ENCODE results near the gene GPR119.
"Not testable (repeated sequence)": the region's sequence is repeated elsewhere in the genome, so short reads cannot be mapped to it uniquely, and the experiment has no call there.

GPR119 gene

DNA sequence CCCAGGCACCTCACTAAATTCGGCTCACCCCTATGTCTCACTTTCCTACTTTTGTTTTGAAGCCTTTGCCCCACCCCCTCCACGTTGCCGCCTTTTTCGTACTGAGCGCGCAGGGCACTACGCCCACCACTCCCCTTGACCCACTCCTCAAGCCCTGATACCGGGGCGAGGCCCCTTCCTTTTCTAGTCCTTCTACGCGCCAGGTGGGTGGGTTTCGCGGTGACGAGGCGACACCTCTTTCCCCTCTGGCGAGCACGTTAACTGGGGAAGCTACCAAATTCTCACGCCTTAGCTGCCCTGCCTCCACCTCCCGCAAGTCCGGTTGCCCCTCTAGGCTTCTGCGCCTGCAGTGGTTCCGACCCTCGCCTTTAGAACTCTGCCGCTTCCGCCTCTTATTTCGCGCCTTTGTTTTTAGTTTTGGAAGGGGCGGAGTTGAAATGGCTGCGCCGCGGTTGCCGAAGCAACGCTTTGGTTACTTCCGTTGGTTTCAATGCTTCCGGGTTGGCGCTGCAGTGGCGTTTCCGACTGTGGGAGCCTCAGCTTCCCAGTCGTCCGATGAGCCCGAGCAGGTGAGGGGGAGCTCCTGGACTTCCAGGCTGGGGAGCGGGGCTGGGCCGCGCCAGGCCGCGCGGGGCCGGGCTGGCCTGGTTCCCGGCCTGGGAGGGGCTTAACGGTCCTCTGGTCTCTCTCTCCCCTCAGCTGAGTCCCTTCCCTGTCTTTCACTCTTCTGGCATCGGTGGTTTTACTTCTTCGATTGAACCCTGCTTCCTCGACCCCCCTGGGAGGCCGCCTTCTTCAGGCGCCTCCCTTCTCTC is 45.9 kb downstream of the GPR119 start, which contains the start of gene SLC25A14:
SLC25A14 (plus strand) TSS at position 512 of the 815 bp plus-strand sequence. CDS start 360 bp downstream, outside the sequence.
- TF ChIP-seq, protein P1, sequence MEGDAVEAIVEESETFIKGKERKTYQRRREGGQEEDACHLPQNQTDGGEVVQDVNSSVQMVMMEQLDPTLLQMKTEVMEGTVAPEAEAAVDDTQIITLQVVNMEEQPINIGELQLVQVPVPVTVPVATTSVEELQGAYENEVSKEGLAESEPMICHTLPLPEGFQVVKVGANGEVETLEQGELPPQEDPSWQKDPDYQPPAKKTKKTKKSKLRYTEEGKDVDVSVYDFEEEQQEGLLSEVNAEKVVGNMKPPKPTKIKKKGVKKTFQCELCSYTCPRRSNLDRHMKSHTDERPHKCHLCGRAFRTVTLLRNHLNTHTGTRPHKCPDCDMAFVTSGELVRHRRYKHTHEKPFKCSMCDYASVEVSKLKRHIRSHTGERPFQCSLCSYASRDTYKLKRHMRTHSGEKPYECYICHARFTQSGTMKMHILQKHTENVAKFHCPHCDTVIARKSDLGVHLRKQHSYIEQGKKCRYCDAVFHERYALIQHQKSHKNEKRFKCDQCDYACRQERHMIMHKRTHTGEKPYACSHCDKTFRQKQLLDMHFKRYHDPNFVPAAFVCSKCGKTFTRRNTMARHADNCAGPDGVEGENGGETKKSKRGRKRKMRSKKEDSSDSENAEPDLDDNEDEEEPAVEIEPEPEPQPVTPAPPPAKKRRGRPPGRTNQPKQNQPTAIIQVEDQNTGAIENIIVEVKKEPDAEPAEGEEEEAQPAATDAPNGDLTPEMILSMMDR (IDR thresholded peaks at IDR 0.05): no peak
- peak within 1 kb of the TSS; percentile 67 to 80 for H3K4me3 ChIP-seq (ENCODE audit: low read depth in 1 of 2, low read length in 1 of 2)

DNA sequence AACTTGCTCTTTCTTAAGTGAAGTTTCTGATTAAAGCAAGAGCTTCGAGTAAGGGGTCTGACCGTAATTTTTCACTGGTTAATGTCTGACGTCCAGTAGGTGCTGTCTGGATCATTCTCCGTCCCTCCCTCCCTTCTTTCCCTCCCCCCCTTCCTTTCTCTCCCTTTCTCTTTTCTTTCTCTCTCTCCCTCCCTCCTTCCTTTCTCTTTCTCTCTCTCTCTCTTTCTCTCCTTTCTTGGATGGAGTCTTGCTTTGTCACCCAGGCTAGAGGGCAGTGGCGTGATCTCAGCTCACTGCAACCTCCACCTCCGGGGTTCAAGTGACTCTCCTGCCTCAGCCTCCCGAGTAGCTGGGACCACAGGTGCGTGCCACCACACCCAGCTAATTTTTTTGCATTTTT is 46.6 kb downstream of the GPR119 start:
- H3K36me3 ChIP-seq, H3K27me3 ChIP-seq, H3K9me3 ChIP-seq, H3K27ac ChIP-seq: not testable (repeated sequence)
- Histone ChIP-seq H3K4me3 (ENCODE audit: low read depth in 1 of 2, low read length in 1 of 2) (peak overlapping the region in 1 of 2 experiments; percentile 67), H3K4me1 (ENCODE audit: control insufficient read depth in 1 of 2, insufficient read depth in 1 of 2, low read depth in 1 of 2, low read length in 1 of 2) (peaks cover 4 to 11% of the 10 kb centered on the region in 2 experiments)

More for the DNA sequence above, 45.9 kb downstream of the GPR119 start, which contains the start of gene SLC25A14:
- peaks cover 4 to 11% of the 10 kb centered on the region in 2 experiments for H3K4me1 ChIP-seq (ENCODE audit: control insufficient read depth in 1 of 2, insufficient read depth in 1 of 2, low read depth in 1 of 2, low read length in 1 of 2)
- peak within 1 kb of the TSS; percentile 69 for H3K27ac ChIP-seq
- no peaks in the 10 kb centered on the region for H3K27me3 ChIP-seq
- no peaks in the 10 kb centered on the region for H3K9me3 ChIP-seq
- no peaks in the 10 kb centered on the region for H3K36me3 ChIP-seq

DNA sequence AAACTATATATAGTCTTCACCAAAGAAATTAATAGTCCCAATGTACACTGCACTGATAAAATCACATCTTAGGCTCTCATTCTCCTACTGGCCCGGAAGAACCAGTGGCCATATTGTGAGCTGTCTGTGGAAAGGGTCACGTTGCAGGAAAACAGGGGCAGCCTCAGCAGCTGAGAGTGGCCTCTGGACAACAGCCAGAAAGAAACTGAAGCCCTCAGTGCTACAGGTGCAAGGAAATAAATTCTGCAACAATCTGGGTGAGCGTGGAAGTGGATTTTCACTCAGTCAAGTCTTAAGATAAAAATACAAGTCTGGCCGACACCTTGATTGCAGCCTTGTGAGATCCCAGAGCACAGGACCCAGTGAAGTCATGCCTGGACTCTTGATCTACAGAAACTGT is 48.9 kb downstream of the GPR119 start:
- no peak overlapping the region for H3K4me3 ChIP-seq (ENCODE audit: low read depth in 1 of 2, low read length in 1 of 2)
- no peaks in the 10 kb centered on the region for H3K9me3 ChIP-seq
- H3K36me3 ChIP-seq: no peaks in the 10 kb centered on the region
- TF ChIP-seq, protein P1 (IDR thresholded peaks at IDR 0.05): no peak
- no peaks in the 10 kb centered on the region for H3K27me3 ChIP-seq
- H3K4me1 ChIP-seq (ENCODE audit: control insufficient read depth in 1 of 2, insufficient read depth in 1 of 2, low read depth in 1 of 2, low read length in 1 of 2): peaks cover 4 to 11% of the 10 kb centered on the region in 2 experiments
- H3K27ac ChIP-seq: no peak overlapping the region

Data from neutrophil (primary cell).